HepG2 (cell line): Measurements from ENCODE around the gene P2RX3. TPM values are rescaled to one million over a fixed set of nuclear protein-coding genes. Genes with fewer than 3 reads are reported as not detected.

ENCODE experiments used
- ATAC-seq: fragments of 200-7000 bp; cut with Tn5 transposase; 3 replicates; pipeline ENCODE4 v1.9.1; 2020; ENCODE audit warnings: mild to moderate bottlenecking, moderate library complexity
- BruUV-seq: library from RNA; stranded (reverse); fragments of 400-500 nt; replicated peaks from 2 replicates; lab custom pipeline; 2021; lab: Mats Ljungman, UMichigan
- CTCF ChIA-PET: fragments of 300-600 bp; formaldehyde crosslinking; extraction: SDS; loops from one replicate; lab custom pipeline; 2021; ENCODE audit warnings: low total read pairs, inconsistent platforms, low intra/inter-chr PET ratio; lab: Yijun Ruan, JAX
- POLR2A ChIA-PET: fragments of 350-600 bp; sonication (Branson Sonifier 250); formaldehyde crosslinking; loops from one replicate; lab custom pipeline; 2020; ENCODE audit warnings: antibody characterized with exemption, inconsistent platforms; lab: Yijun Ruan, JAX
- DNase-seq: peaks from one replicate; pipeline ENCODE4 v3.0.0-alpha.2; 2015; ENCODE audit warnings: low spot score
- FAIRE-seq: peaks from 3 replicates; lab custom pipeline; 2011; peaks lifted over from hg19 to GRCh38; lab: Jason Lieb, UNC
- H2AFZ ChIP-seq: one replicate; pipeline ENCODE4 v1.6.1; 2011; ENCODE audit warnings: low read length, inconsistent platforms
- H3K27ac ChIP-seq: fragments of 300-600 bp; 3 replicates; pipeline ENCODE4 v1.8.0; 2011; ENCODE audit warnings: mixed run types, mild to moderate bottlenecking, mixed read lengths, low read length, inconsistent platforms; ENCODE audit not compliant: insufficient read depth; ENCODE audit errors: extremely low read length
- H3K27me3 ChIP-seq, 2 experiments: fragments of 200-600 bp in 1 of 2; 2 replicates in 1 of 2; 3 replicates in 1 of 2; pipeline versions ENCODE4 v1.6.0 to v1.8.0; 2011; ENCODE audit warnings: low read length in 2 of 2, mild to moderate bottlenecking in 2 of 2, moderate library complexity in 2 of 2, inconsistent platforms in 1 of 2; ENCODE audit not compliant: insufficient read depth in 2 of 2, control insufficient read depth in 1 of 2
- H3K36me3 ChIP-seq, 2 experiments: fragments of 200-600 bp in 1 of 2; replicated peaks in 1 of 2; 2 replicates in 1 of 2; 3 replicates in 1 of 2; pipeline versions ENCODE4 v1.5.1 to v1.8.0; 2011; ENCODE audit warnings: low read length in 2 of 2, inconsistent platforms in 1 of 2; ENCODE audit not compliant: insufficient read depth in 2 of 2, control insufficient read depth in 1 of 2
- H3K4me1 ChIP-seq: 2 replicates; pipeline ENCODE4 v1.5.1; 2012; ENCODE audit warnings: low read length, inconsistent platforms; ENCODE audit not compliant: insufficient read depth
- H3K4me2 ChIP-seq: 2 replicates; pipeline ENCODE4 v1.6.0; 2011; ENCODE audit warnings: low read depth, low read length, inconsistent platforms
- H3K4me3 ChIP-seq, 3 experiments: fragments of 200-600 bp in 1 of 3; sonication (generic), shearing (Covaris generic) in 1 of 3; replicated peaks in 1 of 3; 2 replicates each; pipeline ENCODE4 v1.5.1; 2011 to 2016; ENCODE audit warnings: low read length in 3 of 3, inconsistent platforms in 2 of 3, low read depth in 2 of 3, mild to moderate bottlenecking in 2 of 3, control low read depth in 1 of 3, mixed read lengths in 1 of 3; ENCODE audit not compliant: insufficient read depth in 1 of 3
- H3K79me2 ChIP-seq: one replicate; pipeline ENCODE4 v1.6.1; 2011; ENCODE audit warnings: low read length, inconsistent platforms; ENCODE audit not compliant: insufficient read depth
- H3K9ac ChIP-seq: 2 replicates; pipeline ENCODE4 v1.6.0; 2011; ENCODE audit warnings: mild to moderate bottlenecking, low read depth, low read length, inconsistent platforms; ENCODE audit not compliant: insufficient read depth
- H3K9me3 ChIP-seq: 2 replicates; pipeline ENCODE4 v1.5.1; 2012; ENCODE audit warnings: mild to moderate bottlenecking, low read length
- H4K20me1 ChIP-seq: 2 replicates; pipeline ENCODE4 v1.6.0; 2011; ENCODE audit warnings: inconsistent platforms, mild to moderate bottlenecking, low read length, moderate library complexity; ENCODE audit not compliant: insufficient read depth
- AHR ChIP-seq: IDR thresholded peaks from 2 replicates; pipeline ENCODE4 v1.6.1; 2018; ENCODE audit warnings: missing genetic modification reagents, missing compliant biosample characterization
- ARID3A ChIP-seq: IDR thresholded peaks from 2 replicates; pipeline ENCODE4 v1.6.1; 2012; ENCODE audit warnings: low read depth, low read length, improper control_type of control experiment
- ESRRA ChIP-seq: sonication (generic); formaldehyde crosslinking; IDR thresholded peaks from 2 replicates; pipeline ENCODE4 v1.5.1; 2020; ENCODE audit warnings: mild to moderate bottlenecking, low read depth, missing genetic modification reagents
- FOXJ3 ChIP-seq: sonication (generic); formaldehyde crosslinking; IDR thresholded peaks from 2 replicates; pipeline ENCODE4 v1.4.0; 2020; ENCODE audit warnings: missing genetic modification reagents, mild to moderate bottlenecking, borderline replicate concordance
- JARID2 ChIP-seq: sonication (generic); formaldehyde crosslinking; IDR thresholded peaks from 2 replicates; pipeline ENCODE4 v1.8.1; 2023; ENCODE audit warnings: missing genetic modification reagents, inconsistent platforms; ENCODE audit not compliant: insufficient replicate concordance
- MED1 ChIP-seq: sonication (generic); formaldehyde crosslinking; IDR thresholded peaks from 2 replicates; pipeline ENCODE4 v1.4.0; 2020; ENCODE audit warnings: missing genetic modification reagents
- MTF1 ChIP-seq: sonication (generic); formaldehyde crosslinking; IDR thresholded peaks from 2 replicates; pipeline ENCODE4 v1.5.0; 2020; ENCODE audit warnings: missing genetic modification reagents
- REXO4 ChIP-seq: sonication (generic); formaldehyde crosslinking; IDR thresholded peaks from 2 replicates; pipeline ENCODE4 v1.8.0; 2022; ENCODE audit warnings: missing genetic modification reagents, mild to moderate bottlenecking, borderline replicate concordance
- SKI ChIP-seq: fragments of 450-650 bp; IDR thresholded peaks from one replicate; pipeline ENCODE4 v1.6.1; 2018; ENCODE audit warnings: mild to moderate bottlenecking; ENCODE audit not compliant: partially characterized antibody
- ZKSCAN5 ChIP-seq: sonication (generic); formaldehyde crosslinking; IDR thresholded peaks from 2 replicates; pipeline ENCODE4 v1.5.1; 2020; ENCODE audit warnings: mild to moderate bottlenecking, missing genetic modification reagents
- ZNF567 ChIP-seq: sonication (generic); formaldehyde crosslinking; IDR thresholded peaks from 2 replicates; pipeline ENCODE4 v1.8.1; 2023; ENCODE audit warnings: mild to moderate bottlenecking, missing genetic modification reagents, borderline replicate concordance
- ZNF709 ChIP-seq: sonication (generic); formaldehyde crosslinking; IDR thresholded peaks from 2 replicates; pipeline ENCODE4 v1.5.0; 2020; ENCODE audit warnings: mild to moderate bottlenecking, missing genetic modification reagents
- ZNF737 ChIP-seq: sonication (generic); formaldehyde crosslinking; IDR thresholded peaks from 2 replicates; pipeline ENCODE4 v1.5.0; 2020; ENCODE audit warnings: missing genetic modification reagents, mild to moderate bottlenecking, borderline replicate concordance
- ZNF740 ChIP-seq: sonication (generic); formaldehyde crosslinking; IDR thresholded peaks from 2 replicates; pipeline ENCODE4 v1.4.0; 2020; ENCODE audit warnings: missing genetic modification reagents
- WGBS: methylation state at CpG from one replicate; pipeline ENCODE4 v1.1.6; 2017; ENCODE audit warnings: low lambda C conversion rate; 5-methylcytosine and 5-hydroxymethylcytosine counted together
- in situ Hi-C: cut with HindIII; loops from 2 replicates; pipeline ENCODE4 v1.10.0; 2017; ENCODE audit warnings: low pct_unique_long_range_greater_than_20kb; ENCODE audit not compliant: extremely low pct_ligation_motif_present
- intact Hi-C: fragments of 100-400 bp; cut with micrococcal nuclease; formaldehyde crosslinking; loops from one replicate; pipeline ENCODE4 v1.10.0; 2022; ENCODE audit not compliant: unreplicated experiment
- polyA plus RNA-seq, 8 experiments: library from polyadenylated mRNA; depleted of rRNA in 3 of 8; stranded (reverse) in 7 of 8; unstranded in 1 of 8; fragments of >200 nt; fragmentation: Illumina TruSeq in 4 of 8; extraction: Trizol in 4 of 8; gene quantifications; 2 replicates each; pipeline versions ENCODE4 v1.2.1 to v1.2.3, GENCODE V29; 2011 to 2016; ENCODE audit warnings: low read depth in 4 of 8, missing spikeins in 1 of 8, mixed read lengths in 1 of 8; ENCODE audit not compliant: insufficient read depth in 1 of 8
- total RNA-seq, 5 experiments: library from RNA; depleted of rRNA; stranded (reverse); fragments of >200 nt; fragmentation: Illumina TruSeq; extraction: Trizol; gene quantifications; 2 replicates each; pipeline ENCODE4 v1.2.3, GENCODE V29; 2016; ENCODE audit warnings: low read depth in 1 of 5
- TF ChIP-seq, protein P1 (sequence below): IDR thresholded peaks from 2 replicates; pipeline ENCODE4 v1.6.1; 2016; ENCODE audit warnings: low read depth, missing genetic modification reagents, missing compliant biosample characterization

Gene P2RX3
- total and polyA plus RNA-seq, 2 of the 13 experiments (the other 11 are each of a cell fraction or from before 2014, with no cell fraction given) = 0.08 TPM; not detected in 1

GRCh38 chr11:57348636-57349313 is 10.6 kb downstream of the P2RX3 start:
- Histone ChIP-seq H4K20me1 (no peaks in the 10 kb centered on the region), H2AFZ (no peak overlapping the region), H3K9ac (no peak overlapping the region), H3K79me2 (no peaks in the 10 kb centered on the region), H3K27ac (no peak overlapping the region), H3K27me3 (peaks cover 1 to 12% of the 10 kb centered on the region in 2 experiments; a peak in 4 of 5 replicates), H3K4me1 (peaks cover 48% of the 10 kb centered on the region), H3K36me3 (no peaks in the 10 kb centered on the region), H3K4me2 (no peak overlapping the region; the same call in 1 of the 2 replicates), H3K9me3 (no peaks in the 10 kb centered on the region), H3K4me3 (no peak overlapping the region)
- ATAC-seq (no peak), DNase-seq (no peak), FAIRE-seq (no peak)
- BruUV-seq = no TSS peak
- ChIA-PET POLR2A (no interaction called here), CTCF (no interaction called here)
- intact Hi-C loops (loop anchor here (5.0 to 10.0 kb wide), 2 partner anchors 71 to 214 kb away; no protein-coding TSS in a partner anchor), in situ Hi-C loops (loop anchor here (5.0 to 10.0 kb wide), 4 partner anchors 109 to 294 kb away; partner anchors contain the start of genes TIMM10 and UBE2L6)
- 72% methylated on average over 14 of the region's 14 CpGs for WGBS
- TF ChIP-seq ZNF740 (CRISPR knock-in tag) (no peak), ESRRA (no peak), SKI (no peak), ARID3A (no peak), MED1 (CRISPR knock-in tag) (no peak), FOXJ3 (CRISPR knock-in tag) (no peak), ZNF709 (CRISPR knock-in tag) (no peak), JARID2 (CRISPR knock-in tag) (no peak), ZNF737 (CRISPR knock-in tag) (no peak), REXO4 (CRISPR knock-in tag) (no peak), AHR (CRISPR knock-in tag) (no peak), MTF1 (CRISPR knock-in tag) (no peak), ZNF567 (no peak), ZKSCAN5 (CRISPR knock-in tag) (no peak)
- TF ChIP-seq, protein P1, sequence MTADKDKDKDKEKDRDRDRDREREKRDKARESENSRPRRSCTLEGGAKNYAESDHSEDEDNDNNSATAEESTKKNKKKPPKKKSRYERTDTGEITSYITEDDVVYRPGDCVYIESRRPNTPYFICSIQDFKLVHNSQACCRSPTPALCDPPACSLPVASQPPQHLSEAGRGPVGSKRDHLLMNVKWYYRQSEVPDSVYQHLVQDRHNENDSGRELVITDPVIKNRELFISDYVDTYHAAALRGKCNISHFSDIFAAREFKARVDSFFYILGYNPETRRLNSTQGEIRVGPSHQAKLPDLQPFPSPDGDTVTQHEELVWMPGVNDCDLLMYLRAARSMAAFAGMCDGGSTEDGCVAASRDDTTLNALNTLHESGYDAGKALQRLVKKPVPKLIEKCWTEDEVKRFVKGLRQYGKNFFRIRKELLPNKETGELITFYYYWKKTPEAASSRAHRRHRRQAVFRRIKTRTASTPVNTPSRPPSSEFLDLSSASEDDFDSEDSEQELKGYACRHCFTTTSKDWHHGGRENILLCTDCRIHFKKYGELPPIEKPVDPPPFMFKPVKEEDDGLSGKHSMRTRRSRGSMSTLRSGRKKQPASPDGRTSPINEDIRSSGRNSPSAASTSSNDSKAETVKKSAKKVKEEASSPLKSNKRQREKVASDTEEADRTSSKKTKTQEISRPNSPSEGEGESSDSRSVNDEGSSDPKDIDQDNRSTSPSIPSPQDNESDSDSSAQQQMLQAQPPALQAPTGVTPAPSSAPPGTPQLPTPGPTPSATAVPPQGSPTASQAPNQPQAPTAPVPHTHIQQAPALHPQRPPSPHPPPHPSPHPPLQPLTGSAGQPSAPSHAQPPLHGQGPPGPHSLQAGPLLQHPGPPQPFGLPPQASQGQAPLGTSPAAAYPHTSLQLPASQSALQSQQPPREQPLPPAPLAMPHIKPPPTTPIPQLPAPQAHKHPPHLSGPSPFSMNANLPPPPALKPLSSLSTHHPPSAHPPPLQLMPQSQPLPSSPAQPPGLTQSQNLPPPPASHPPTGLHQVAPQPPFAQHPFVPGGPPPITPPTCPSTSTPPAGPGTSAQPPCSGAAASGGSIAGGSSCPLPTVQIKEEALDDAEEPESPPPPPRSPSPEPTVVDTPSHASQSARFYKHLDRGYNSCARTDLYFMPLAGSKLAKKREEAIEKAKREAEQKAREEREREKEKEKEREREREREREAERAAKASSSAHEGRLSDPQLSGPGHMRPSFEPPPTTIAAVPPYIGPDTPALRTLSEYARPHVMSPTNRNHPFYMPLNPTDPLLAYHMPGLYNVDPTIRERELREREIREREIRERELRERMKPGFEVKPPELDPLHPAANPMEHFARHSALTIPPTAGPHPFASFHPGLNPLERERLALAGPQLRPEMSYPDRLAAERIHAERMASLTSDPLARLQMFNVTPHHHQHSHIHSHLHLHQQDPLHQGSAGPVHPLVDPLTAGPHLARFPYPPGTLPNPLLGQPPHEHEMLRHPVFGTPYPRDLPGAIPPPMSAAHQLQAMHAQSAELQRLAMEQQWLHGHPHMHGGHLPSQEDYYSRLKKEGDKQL (CRISPR knock-in tag) = no peak
